HFFc6 (cell line): ENCODE measurements around the gene DND1. TPM values are rescaled to one million over a fixed set of nuclear protein-coding genes. Genes with fewer than 3 reads are reported as not detected.

Experiments used
- DNase-seq: peaks from one replicate; pipeline ENCODE4 v3.0.0-alpha.2; 2018
- H3K27ac Mint-ChIP-seq: 2 replicates; pipeline ENCODE4 v1.8.0; 2020; ENCODE audit warnings: mild to moderate bottlenecking, mixed read lengths
- H3K27me3 Mint-ChIP-seq: 2 replicates; pipeline ENCODE4 v1.8.0; 2021; ENCODE audit warnings: mild to moderate bottlenecking, moderate library complexity, mixed read lengths; ENCODE audit not compliant: insufficient read depth
- H3K36me3 Mint-ChIP-seq: 2 replicates; pipeline ENCODE4 v1.8.0; 2021; ENCODE audit warnings: low read depth, mixed read lengths
- H3K4me1 Mint-ChIP-seq: 2 replicates; pipeline ENCODE4 v1.8.0; 2020; ENCODE audit warnings: low read depth, mixed read lengths
- H3K4me3 Mint-ChIP-seq: 2 replicates; pipeline ENCODE4 v1.8.0; 2020; ENCODE audit warnings: mild to moderate bottlenecking, moderate library complexity, mixed read lengths
- H3K9me3 Mint-ChIP-seq: 2 replicates; pipeline ENCODE4 v1.8.0; 2020; ENCODE audit warnings: mild to moderate bottlenecking, mixed read lengths
- microRNA-seq: library from miRNA; unstranded; fragments of <30 nt; microRNA quantifications from one replicate; pipeline ENCODE4, GENCODE V29; 2019
- total RNA-seq, 6 experiments: library from RNA; stranded (reverse); fragmentation: NEBNext Ultra II Directional; extraction: Animal tissue kit (Norgen Biotek cat#: 25700); gene quantifications; 2 replicates in 1 of 6; 3 replicates in 5 of 6; pipeline ENCODE4 v1.2.3, GENCODE V29; 2021
- TF ChIP-seq, protein P1 (sequence below): fragments of 200-600 bp; sonication (generic); IDR thresholded peaks from 2 replicates; pipeline ENCODE4 v1.5.0; 2021; ENCODE audit warnings: antibody characterized with exemption, mild to moderate bottlenecking

DND1 gene
- total RNA-seq, 6 experiments from 2014 or later, result 0.26 to 0.59 (median 0.41) TPM

GRCh38 chr5:140622301-140622700 is 51.1 kb downstream of the DND1 start:
- DNase-seq, result no peak
- Mint-ChIP-seq H3K4me1 (no peaks in the 10 kb centered on the region), H3K9me3 (peaks cover 2% of the 10 kb centered on the region; the same call in 1 of the 2 replicates), H3K36me3 (peaks cover 1% of the 10 kb centered on the region), H3K4me3 (no peak overlapping the region), H3K27ac (no peak overlapping the region), H3K27me3 (peaks cover 12% of the 10 kb centered on the region)
- TF ChIP-seq, protein P1, sequence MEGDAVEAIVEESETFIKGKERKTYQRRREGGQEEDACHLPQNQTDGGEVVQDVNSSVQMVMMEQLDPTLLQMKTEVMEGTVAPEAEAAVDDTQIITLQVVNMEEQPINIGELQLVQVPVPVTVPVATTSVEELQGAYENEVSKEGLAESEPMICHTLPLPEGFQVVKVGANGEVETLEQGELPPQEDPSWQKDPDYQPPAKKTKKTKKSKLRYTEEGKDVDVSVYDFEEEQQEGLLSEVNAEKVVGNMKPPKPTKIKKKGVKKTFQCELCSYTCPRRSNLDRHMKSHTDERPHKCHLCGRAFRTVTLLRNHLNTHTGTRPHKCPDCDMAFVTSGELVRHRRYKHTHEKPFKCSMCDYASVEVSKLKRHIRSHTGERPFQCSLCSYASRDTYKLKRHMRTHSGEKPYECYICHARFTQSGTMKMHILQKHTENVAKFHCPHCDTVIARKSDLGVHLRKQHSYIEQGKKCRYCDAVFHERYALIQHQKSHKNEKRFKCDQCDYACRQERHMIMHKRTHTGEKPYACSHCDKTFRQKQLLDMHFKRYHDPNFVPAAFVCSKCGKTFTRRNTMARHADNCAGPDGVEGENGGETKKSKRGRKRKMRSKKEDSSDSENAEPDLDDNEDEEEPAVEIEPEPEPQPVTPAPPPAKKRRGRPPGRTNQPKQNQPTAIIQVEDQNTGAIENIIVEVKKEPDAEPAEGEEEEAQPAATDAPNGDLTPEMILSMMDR, result no peak

Small RNA genes within 50 kb of the gene (microRNA-seq; reads per million reads assigned to microRNA genes)
- not detected for gene MIR3655

Other genes with a start within 250 kb of the DND1 start
- gene EIF4EBP3, start 125.9 kb downstream of the DND1 start, total RNA-seq, result 1 to 10 TPM; 1.8 to 4.0 (median 2.9) TPM
- gene SRA1, start 116.1 kb downstream of the DND1 start, total RNA-seq, result 10 to 100 TPM; 50.0 to 62.3 (median 59.4) TPM
- 10 to 100 TPM; 11.0 to 13.0 (median 11.7) TPM for gene APBB3, start 109.0 kb downstream of the DND1 start, total RNA-seq
- 10 to 100 TPM; 64.1 to 72.8 (median 71.2) TPM for gene SLC35A4, start 108.7 kb downstream of the DND1 start, total RNA-seq
- 1 to 10 TPM in 5 of 6 experiments, under 1 TPM in 1; 0.84 to 1.9 (median 1.3) TPM for gene CD14, start 40.4 kb downstream of the DND1 start, total RNA-seq
- gene TMCO6, start 34.1 kb downstream of the DND1 start, total RNA-seq, result 1 to 10 TPM; 3.6 to 7.2 (median 6.1) TPM
- gene NDUFA2, start 25.9 kb downstream of the DND1 start, total RNA-seq, result 10 to 100 TPM; 60.5 to 73.9 (median 67.0) TPM
- gene IK, start 25.7 kb downstream of the DND1 start, total RNA-seq, result 100 to 1,000 TPM in 4 of 6 experiments, 10 to 100 TPM in 2; 83.3 to 116 (median 109) TPM
- gene WDR55, start 8.7 kb downstream of the DND1 start, total RNA-seq, result 10 to 100 TPM; 23.7 to 28.3 (median 25.8) TPM
- gene HARS1, start 17.8 kb upstream of the DND1 start, total RNA-seq, result 100 to 1,000 TPM in 1 of 6 experiments, 10 to 100 TPM in 5; 89.1 to 102 (median 96.8) TPM
- 10 to 100 TPM; 22.1 to 23.5 (median 22.9) TPM for gene HARS2, start 17.9 kb upstream of the DND1 start, total RNA-seq
- gene ZMAT2, start 26.9 kb upstream of the DND1 start, total RNA-seq, result 10 to 100 TPM; 59.1 to 68.5 (median 63.8) TPM
- under 1 TPM; 0.09 to 0.22 (median 0.14) TPM for gene PCDHA1, start 112.6 kb upstream of the DND1 start, total RNA-seq
- under 1 TPM in 1 of 6 experiments, not detected in 5; 0.13 TPM for gene PCDHA2, start 121.3 kb upstream of the DND1 start, total RNA-seq
- under 1 TPM in 1 of 6 experiments, not detected in 5; 0.05 TPM for gene PCDHA3, start 127.5 kb upstream of the DND1 start, total RNA-seq
- gene PCDHA4, start 133.5 kb upstream of the DND1 start, total RNA-seq, result under 1 TPM in 1 of 6 experiments, not detected in 5; 0.05 TPM
- not detected for gene PCDHA5, start 148.0 kb upstream of the DND1 start, total RNA-seq
- under 1 TPM in 3 of 6 experiments, not detected in 3; 0.07 to 0.09 (median 0.08) TPM for gene PCDHA6, start 154.4 kb upstream of the DND1 start, total RNA-seq
- gene PCDHA7, start 160.7 kb upstream of the DND1 start, total RNA-seq, result under 1 TPM; 0.09 to 0.26 (median 0.20) TPM
- gene PCDHA8, start 167.6 kb upstream of the DND1 start, total RNA-seq, result under 1 TPM in 2 of 6 experiments, not detected in 4; 0.05 to 0.12 TPM
- gene PCDHA9, start 174.8 kb upstream of the DND1 start, total RNA-seq, result under 1 TPM in 1 of 6 experiments, not detected in 5; 0.03 TPM
- gene PCDHA10, start 182.3 kb upstream of the DND1 start, total RNA-seq, result not detected
- gene PCDHA11, start 195.4 kb upstream of the DND1 start, total RNA-seq, result under 1 TPM in 4 of 6 experiments, not detected in 2; 0.07 to 0.14 (median 0.11) TPM
- gene PCDHA12, start 201.7 kb upstream of the DND1 start, total RNA-seq, result under 1 TPM in 5 of 6 experiments, not detected in 1; 0.09 to 0.34 (median 0.20) TPM
- gene PCDHA13, start 208.5 kb upstream of the DND1 start, total RNA-seq, result not detected